Measurements from ENCODE around the gene RXRB.

GRCh38 chr6:33217681-33218080 is 17.2 kb upstream of the RXRB start:
- no peak for TF ChIP-seq POLR2A (IDR thresholded peaks at IDR 0.05)
- TF ChIP-seq, protein P1, sequence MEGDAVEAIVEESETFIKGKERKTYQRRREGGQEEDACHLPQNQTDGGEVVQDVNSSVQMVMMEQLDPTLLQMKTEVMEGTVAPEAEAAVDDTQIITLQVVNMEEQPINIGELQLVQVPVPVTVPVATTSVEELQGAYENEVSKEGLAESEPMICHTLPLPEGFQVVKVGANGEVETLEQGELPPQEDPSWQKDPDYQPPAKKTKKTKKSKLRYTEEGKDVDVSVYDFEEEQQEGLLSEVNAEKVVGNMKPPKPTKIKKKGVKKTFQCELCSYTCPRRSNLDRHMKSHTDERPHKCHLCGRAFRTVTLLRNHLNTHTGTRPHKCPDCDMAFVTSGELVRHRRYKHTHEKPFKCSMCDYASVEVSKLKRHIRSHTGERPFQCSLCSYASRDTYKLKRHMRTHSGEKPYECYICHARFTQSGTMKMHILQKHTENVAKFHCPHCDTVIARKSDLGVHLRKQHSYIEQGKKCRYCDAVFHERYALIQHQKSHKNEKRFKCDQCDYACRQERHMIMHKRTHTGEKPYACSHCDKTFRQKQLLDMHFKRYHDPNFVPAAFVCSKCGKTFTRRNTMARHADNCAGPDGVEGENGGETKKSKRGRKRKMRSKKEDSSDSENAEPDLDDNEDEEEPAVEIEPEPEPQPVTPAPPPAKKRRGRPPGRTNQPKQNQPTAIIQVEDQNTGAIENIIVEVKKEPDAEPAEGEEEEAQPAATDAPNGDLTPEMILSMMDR (IDR thresholded peaks at IDR 0.05): no peak
